ENCODE data around the gene NEK6. TPM values are rescaled to one million over a fixed set of nuclear protein-coding genes. Genes with fewer than 3 reads are reported as not detected.

The NEK6 gene
- total RNA-seq, 1 experiment from 2014 or later = 66.6 TPM

GRCh38 chr9:124361128-124361527, 103.4 kb downstream of the NEK6 start:
- Mint-ChIP-seq H3K9me3 (ENCODE audit: unreplicated experiment) (no peaks in the 10 kb centered on the region), H3K27me3 (ENCODE audit: insufficient read depth, unreplicated experiment) (no peaks in the 10 kb centered on the region), H3K4me1 (ENCODE audit: low read depth, unreplicated experiment) (no peaks in the 10 kb centered on the region), H3K36me3 (ENCODE audit: insufficient read depth, unreplicated experiment) (peaks cover 23% of the 10 kb centered on the region), H3K4me3 (ENCODE audit: unreplicated experiment) (no peak overlapping the region), H3K27ac (ENCODE audit: unreplicated experiment) (no peak overlapping the region)
- Histone ChIP-seq H3K4me1 (no peaks in the 10 kb centered on the region; the same call in 1 of the 2 replicates), H3K4me3 (ENCODE audit: low read depth, low read length) (no peak overlapping the region), H3K9me3 (no peaks in the 10 kb centered on the region), H3K36me3 (ENCODE audit: control insufficient read depth, insufficient read depth, low read length) (no peaks in the 10 kb centered on the region), H3K27me3 (replicated peaks; ENCODE audit: control insufficient read depth, insufficient read depth, low read length) (no peaks in the 10 kb centered on the region)
- DNase-seq = no peak
- POLR2A ChIA-PET = no interaction called here
- intact Hi-C loops (cut with micrococcal nuclease; ENCODE audit: unreplicated experiment) = no loop called here
- no peak for TF ChIP-seq CTCF (IDR thresholded peaks at IDR 0.05; ENCODE audit: insufficient read depth in 1 of 2, low read depth in 1 of 2, low read length in 1 of 2, severe bottlenecking in 1 of 2, unreplicated experiment in 1 of 2)
- CTCF ChIA-PET = no interaction called here
- no TSS peak for BruUV-seq (replicated peaks)

GRCh38 chr9:124363326-124364096, 105.8 kb downstream of the NEK6 start:
- intact Hi-C loops (cut with micrococcal nuclease; ENCODE audit: unreplicated experiment) = no loop called here
- H3K36me3 Mint-ChIP-seq (ENCODE audit: insufficient read depth, unreplicated experiment) = peaks cover 10% of the 10 kb centered on the region
- POLR2A ChIA-PET = no interaction called here
- Histone ChIP-seq H3K36me3 (ENCODE audit: control insufficient read depth, insufficient read depth, low read length) (no peaks in the 10 kb centered on the region), H3K9me3 (no peaks in the 10 kb centered on the region), H3K4me3 (ENCODE audit: low read depth, low read length) (no peak overlapping the region), H3K4me1 (no peaks in the 10 kb centered on the region; the same call in 1 of the 2 replicates), H3K27me3 (replicated peaks; ENCODE audit: control insufficient read depth, insufficient read depth, low read length) (no peaks in the 10 kb centered on the region)
- H3K9me3 Mint-ChIP-seq (ENCODE audit: unreplicated experiment) = no peaks in the 10 kb centered on the region
- no peak overlapping the region for H3K4me3 Mint-ChIP-seq (ENCODE audit: unreplicated experiment)
- no peak for TF ChIP-seq CTCF (IDR thresholded peaks at IDR 0.05; ENCODE audit: insufficient read depth in 1 of 2, low read depth in 1 of 2, low read length in 1 of 2, severe bottlenecking in 1 of 2, unreplicated experiment in 1 of 2)
- peaks cover 12% of the 10 kb centered on the region for H3K4me1 Mint-ChIP-seq (ENCODE audit: low read depth, unreplicated experiment)
- no TSS peak for BruUV-seq (replicated peaks)
- CTCF ChIA-PET = no interaction called here
- no peaks in the 10 kb centered on the region for H3K27me3 Mint-ChIP-seq (ENCODE audit: insufficient read depth, unreplicated experiment)
- no peak overlapping the region for H3K27ac Mint-ChIP-seq (ENCODE audit: unreplicated experiment)
- DNase-seq = no peak

GRCh38 chr9:124364141-124364540, 106.4 kb downstream of the NEK6 start:
- no peak for DNase-seq
- no peak for TF ChIP-seq CTCF (IDR thresholded peaks at IDR 0.05; ENCODE audit: insufficient read depth in 1 of 2, low read depth in 1 of 2, low read length in 1 of 2, severe bottlenecking in 1 of 2, unreplicated experiment in 1 of 2)
- BruUV-seq (replicated peaks) = no TSS peak
- no peak overlapping the region for H3K4me3 ChIP-seq (ENCODE audit: low read depth, low read length)
- no peaks in the 10 kb centered on the region for H3K36me3 ChIP-seq (ENCODE audit: control insufficient read depth, insufficient read depth, low read length)
- Mint-ChIP-seq H3K36me3 (ENCODE audit: insufficient read depth, unreplicated experiment) (peaks cover 16% of the 10 kb centered on the region), H3K27ac (ENCODE audit: unreplicated experiment) (no peak overlapping the region), H3K9me3 (ENCODE audit: unreplicated experiment) (no peaks in the 10 kb centered on the region), H3K4me1 (ENCODE audit: low read depth, unreplicated experiment) (peaks cover 18% of the 10 kb centered on the region), H3K27me3 (ENCODE audit: insufficient read depth, unreplicated experiment) (no peaks in the 10 kb centered on the region), H3K4me3 (ENCODE audit: unreplicated experiment) (no peak overlapping the region)
- ChIA-PET POLR2A (no interaction called here), CTCF (no interaction called here)
- no peaks in the 10 kb centered on the region; the same call in 1 of the 2 replicates for H3K4me1 ChIP-seq
- no peaks in the 10 kb centered on the region for H3K9me3 ChIP-seq
- intact Hi-C loops (cut with micrococcal nuclease; ENCODE audit: unreplicated experiment) = no loop called here
- H3K27me3 ChIP-seq (replicated peaks; ENCODE audit: control insufficient read depth, insufficient read depth, low read length) = no peaks in the 10 kb centered on the region

Measured in Caco-2 (cell line).